Stimulated activated CD8-positive, alpha-beta memory T cell treated with anti-CD3 and anti-CD28 coated beads, Interleukin-12 subunit alpha, Interleukin-12 subunit beta, amount 100 ng/mL, for 1 hour (primary cell): ENCODE results near the gene MAP1B.

Experiments
- DNase-seq: peaks from one replicate; pipeline ENCODE4 v3.0.0-alpha.2; 2020; ENCODE audit warnings: low read depth

The MAP1B gene

DNA sequence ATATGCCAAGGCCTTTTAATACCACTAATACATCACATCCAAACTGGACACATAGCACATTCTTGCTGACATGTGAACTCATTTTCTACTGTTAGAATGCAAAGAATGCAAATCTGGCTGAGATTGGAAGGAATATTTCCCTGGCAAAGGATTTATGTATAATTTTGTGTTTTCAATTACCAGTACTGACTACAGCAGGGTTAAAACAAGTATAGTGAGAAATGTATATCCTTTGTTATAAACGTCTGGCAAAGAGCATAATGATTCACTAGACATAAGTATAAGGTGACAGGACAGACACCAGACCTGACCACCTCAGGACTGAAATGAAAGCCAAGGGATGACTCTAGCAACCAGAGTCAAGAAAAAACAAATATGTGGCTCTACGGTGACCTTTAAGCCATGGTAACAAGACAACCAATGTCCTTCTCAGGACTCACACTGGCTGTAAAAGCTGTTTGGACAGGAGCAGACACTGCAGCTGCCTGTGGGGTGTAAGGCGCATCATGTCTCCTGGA lies 117.7 kb downstream of the MAP1B start:
- DNase-seq: no peak

DNA sequence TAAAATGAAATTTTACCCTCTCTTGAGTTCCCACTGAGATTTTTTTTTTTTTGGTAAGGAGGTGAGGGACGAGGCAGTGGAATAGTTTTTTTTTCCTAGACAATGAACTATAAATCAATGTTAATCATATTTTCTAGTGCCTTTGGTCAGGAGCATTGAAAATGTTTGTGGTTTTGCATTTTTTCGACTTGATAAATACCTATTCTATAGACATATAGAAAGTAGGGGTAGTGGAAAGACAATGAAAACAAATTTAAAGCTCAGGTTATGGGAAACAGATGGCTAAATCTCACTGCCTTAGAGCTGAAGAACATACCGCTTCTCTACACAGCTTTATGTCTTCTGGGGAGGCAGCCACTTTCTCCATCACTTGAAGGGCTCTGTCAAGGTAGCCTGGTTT lies 118.5 kb downstream of the MAP1B start:
- DNase-seq: no peak

DNA sequence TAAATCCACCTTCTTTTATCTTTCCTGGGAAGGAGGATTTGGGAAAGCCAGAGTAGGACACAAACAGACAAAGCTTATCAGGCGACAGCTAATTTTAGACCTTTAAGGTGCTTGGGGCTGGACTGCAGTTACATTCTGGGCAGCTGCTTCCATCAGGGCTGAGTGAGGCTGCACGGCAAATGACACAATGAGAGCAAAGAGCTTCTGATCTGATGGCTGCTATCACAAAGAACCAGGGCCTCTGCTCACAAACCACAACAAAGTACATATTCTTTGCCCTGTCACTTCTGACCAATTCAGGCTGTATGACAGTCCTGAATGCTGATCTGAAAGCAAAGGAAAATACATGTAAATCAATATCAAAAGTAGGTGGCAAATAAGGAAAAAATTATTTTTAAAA lies 119.7 kb downstream of the MAP1B start:
- DNase-seq: no peak

DNA sequence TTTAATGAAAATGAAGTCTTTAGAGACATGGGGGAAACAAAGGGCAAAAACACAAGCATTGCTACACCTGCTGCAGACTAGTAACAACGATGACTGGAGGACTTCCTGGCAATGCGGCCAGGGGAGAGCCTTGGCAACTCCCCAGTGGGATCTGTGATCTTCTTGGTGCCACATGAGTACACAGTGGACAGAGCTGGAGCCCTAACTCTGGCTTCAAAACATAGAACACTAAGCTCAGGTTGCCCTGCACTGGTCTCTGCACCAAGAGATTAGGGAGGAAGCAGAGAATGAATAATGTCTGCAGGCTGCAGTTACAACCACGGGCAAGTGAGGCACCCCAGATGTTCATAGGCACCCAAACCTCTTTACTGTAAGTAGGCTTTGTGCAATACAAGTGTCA lies 121.7 kb downstream of the MAP1B start:
- no peak for DNase-seq

DNA sequence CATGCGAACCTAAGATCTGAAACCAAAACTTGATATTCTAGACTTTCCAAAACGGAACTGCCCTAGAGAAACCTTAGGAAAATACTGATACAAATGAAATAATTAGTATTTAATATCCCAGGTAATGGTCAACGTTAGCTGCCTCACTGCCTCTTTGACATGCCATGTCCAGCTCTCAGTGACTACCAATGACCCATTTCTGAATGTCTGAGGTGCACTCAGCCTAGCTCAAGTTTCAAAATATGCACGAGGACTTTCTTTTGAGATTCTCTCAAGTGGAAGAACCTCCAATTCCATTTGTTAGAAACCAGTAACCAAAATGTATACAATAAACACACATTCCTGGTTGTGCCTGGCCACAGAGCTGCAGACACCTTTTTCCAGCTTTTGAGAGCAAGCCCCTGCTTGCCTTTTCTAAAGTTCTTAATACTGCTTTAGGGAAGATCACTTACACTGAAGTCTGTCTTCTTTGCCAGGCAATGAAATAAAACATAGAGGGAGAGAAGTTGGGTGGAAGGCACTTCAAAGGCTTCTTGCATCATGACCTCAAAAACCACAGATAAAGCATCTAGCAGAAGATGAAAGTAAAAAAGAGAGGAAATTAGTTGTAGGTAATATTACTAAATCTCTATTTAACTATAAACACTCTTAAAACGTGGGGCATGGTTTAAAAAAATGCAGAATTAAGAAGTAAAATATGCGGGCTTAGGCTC lies 124.9 kb downstream of the MAP1B start:
- no peak for DNase-seq

DNA sequence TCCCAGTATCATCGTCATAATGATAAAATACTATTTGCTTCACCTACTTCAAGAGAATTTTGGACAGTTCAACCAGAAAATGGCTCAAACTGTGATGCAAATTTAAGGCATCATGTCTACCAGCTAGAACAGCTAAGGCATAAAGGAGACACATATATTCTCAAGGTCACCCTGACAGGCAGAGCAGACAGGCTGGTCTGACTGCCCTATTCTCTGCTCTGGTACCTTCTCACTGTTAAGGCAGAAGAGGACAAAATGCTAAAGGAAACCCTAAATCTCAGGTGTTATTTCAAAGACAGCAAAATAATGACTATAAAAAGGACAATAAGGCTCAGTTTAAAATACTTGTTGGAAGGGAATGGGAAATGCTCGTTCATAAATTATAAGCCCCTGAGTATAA lies 125.6 kb downstream of the MAP1B start:
- no peak for DNase-seq

DNA sequence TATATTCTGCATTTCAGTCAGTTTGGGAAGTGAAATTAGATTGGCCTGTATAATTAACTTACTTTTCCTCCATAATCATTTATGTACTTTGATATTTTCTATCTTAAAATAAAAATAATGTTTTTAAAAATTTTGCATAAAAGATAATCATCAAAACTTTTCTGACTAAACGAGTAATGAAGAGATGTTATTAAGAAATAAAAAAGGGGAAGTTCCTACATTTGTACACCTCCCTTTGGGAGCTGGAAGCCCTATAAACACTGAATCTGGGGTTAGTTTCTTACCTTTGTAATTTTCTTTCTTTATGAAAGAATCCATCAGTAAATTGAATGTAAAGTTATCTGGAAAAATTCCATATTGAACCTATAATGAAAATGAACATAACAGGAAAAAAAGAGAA lies 126.6 kb downstream of the MAP1B start:
- no peak for DNase-seq

DNA sequence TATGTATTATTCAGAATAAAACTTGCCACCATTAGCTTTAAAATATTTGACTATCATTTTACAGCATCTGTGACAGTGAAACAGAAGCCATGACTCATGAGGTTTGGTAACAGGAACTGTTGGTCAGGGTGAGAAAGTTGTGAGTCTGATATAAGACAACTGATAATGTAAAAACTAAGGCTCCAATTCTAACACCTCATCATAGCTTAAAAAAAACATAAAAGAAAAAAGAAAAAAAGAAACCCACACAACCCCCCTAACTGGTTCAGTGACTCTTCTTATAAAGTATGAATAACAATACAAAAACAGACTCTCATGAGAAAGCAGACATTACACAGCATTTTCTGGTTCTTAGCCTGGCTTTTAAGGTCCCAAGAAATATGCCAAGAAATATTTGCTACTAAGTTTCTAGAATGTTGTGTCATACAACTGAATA lies 127.0 kb downstream of the MAP1B start:
- no peak for DNase-seq

DNA sequence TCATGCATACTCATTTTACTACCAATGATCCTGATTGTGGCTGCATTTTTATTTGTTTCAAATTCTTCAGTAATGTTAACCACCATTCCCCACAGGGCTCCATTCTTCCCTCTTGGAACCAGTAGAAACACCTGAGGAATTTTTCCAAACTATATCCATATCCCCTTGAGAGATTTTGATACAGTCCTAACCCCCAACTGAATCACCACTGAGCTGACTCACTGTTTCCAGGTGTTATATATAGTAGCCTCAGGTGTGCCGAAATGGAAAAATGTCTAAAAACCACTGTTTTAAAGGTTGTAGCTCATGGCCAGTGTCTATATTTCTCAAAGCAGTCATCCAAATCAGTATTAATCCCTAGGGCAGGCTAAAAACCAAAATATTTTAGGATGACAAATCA lies 127.6 kb downstream of the MAP1B start:
- no peak for DNase-seq

DNA sequence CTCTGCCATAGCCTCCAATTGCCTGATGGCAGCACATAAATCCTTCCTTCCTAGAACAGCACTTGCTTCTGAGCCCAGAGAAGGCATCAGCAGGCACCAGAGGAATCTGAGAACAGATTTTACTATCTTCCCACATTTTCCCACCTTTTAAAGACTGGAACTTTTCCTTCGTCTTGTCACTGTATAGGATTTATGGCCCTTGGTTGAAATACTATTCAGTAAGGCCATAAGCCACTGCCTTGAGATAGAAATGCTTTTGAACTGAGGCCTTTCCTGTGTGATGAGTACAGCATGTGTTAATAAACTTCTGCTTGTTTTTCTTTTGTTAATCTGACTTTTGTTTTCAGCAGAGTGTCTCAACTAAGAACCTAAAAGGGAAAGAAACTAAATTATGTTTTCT lies 128.4 kb downstream of the MAP1B start:
- DNase-seq: no peak

DNA sequence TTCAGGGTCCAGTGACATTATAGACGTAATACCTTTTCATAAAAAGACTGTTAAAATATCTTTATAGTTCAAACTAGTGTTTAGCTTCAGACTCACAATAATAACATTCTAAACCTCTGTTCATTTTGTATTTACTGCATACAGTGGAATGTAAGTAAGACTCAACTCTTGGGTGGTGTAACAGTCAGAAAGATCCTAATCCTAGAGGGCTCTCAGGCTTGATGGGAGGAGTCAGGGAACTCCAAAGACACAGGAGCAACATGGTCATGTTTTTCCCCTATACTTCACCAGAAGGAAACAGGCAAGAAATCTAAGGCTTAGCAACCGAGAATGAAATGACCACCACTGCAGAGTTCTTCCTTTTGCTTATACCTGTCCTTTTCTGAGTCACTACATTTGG lies 130.1 kb downstream of the MAP1B start:
- DNase-seq: no peak

DNA sequence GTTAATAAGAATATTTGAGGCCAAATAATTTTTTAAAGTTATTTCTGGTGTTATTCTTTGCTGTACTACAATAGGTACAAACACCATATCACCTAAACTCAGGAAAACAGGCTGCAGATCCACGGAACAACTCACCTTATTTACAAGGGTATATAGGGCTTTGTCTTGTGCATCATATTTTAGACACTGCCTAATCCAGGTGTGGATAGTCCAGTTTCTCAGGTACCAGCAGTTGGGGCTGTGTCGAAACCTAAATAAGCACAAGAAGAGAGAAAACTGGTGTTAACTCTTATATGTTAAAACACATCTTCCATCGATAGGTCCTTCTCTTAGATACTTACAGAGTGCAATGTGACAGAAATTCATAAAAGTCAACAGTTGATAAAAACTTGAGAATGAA lies 130.6 kb downstream of the MAP1B start:
- DNase-seq: no peak

DNA sequence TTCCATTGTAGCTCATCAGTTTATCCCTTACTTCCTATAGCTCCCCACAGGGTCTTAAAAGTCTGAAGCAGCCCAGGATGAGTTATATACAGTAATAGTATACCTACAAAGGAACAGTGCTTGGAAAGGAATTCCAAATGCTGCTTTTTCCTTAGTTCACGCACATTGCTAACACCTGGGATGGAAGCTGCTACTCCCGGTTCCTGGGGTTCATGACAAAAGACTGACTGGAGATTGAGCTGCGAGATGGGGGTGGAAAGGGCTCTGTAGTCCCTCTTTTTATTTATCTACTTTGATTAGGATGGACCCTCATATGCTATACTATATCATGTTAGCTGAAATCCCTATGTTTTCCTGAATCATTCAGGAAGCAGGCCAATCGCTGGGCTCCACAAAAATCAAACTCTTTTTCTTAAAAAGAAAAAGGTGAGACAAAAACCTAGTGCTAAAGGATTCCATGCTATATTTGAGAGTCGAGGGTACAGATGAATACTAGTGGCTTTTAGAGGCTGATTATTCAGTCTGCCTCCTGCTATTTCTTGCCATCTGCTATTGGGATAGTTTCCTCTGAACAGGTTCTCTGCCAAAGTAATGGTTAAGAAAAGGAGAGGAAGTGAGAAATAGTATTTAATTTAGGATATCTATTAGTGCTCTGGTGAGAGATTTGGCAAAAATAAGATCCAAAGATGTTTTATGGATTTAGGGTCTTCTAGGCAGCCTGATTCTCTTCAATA lies 131.6 kb downstream of the MAP1B start:
- DNase-seq: no peak

DNA sequence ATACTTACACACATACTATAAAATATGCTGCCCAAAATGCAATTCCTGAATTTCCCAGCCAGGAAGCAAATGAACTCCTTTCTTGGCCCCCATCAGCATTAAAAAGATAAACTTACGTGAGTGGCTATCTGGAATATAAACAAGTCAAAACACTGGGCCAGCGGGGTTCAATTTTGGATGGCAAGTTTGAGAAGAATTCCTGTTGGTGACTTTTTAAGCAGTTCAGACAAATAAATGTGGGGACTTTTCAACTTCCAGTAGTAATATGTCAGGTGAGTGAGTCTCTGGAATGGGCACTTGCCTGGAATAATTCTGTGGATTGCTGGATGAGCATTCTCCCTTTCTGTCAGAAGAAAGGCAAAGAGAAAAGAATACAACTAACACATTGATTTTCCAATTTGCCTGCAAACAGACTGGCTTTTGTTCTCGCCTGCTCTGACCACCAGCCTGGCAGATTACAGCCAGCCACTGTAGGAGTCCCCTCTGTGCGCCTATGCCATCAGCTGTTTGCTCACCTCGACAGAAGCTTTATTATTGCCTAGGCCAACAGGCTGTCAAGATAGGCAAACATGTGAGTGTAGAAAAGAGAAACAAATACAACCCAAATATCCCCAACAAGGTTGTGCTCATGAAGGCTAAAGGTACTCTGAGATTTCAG lies 134.2 kb downstream of the MAP1B start:
- no peak for DNase-seq

DNA sequence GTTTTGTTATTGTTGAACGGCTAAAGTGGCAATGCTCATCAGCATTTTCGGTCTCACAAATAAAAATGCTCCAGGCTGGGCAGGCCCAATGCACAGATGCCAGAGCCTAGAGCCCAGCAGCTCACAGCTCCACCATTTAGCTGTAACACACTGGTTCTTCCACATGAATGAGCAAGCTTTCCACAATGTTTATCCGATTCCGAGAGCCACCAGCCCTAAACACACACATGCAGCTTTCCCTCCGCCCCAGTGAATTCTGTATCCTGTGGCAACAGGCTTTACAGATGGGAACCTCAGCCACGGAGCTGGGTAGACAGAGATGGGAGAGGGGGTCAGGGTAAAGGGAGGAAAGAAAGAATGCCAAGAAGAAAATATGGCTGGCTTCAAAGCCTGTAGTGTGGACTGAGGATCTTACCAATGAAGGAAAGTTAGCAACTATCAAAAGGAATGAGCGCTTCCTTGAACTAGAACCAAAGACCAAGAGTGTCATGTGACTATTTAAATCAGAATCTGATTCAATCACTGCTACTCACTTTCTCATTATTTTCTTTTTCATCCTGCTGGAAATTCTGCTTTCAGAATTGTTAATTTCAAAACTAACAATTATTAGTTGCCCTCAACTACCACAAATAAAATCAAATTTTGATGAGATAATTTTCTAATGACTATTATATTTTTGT lies 135.7 kb downstream of the MAP1B start:
- no peak for DNase-seq

DNA sequence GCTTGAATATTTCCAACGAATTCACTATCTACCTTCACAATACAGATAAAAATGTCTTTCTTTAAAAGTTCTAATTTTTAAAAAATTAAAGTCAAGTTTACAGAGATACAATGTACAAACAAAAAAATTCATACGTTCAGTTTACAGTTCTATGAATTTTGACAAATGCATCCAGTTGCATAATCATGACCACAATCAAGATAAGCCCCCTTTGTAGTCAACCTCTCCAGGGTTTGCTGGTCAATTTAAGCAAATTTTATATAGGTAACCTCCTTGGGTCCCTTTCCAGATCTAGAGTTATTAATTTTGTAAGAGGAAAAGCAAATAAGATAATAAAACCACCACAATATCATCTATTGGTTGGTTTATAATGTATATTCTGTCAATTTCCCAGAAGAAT lies 136.4 kb downstream of the MAP1B start:
- no peak for DNase-seq

DNA sequence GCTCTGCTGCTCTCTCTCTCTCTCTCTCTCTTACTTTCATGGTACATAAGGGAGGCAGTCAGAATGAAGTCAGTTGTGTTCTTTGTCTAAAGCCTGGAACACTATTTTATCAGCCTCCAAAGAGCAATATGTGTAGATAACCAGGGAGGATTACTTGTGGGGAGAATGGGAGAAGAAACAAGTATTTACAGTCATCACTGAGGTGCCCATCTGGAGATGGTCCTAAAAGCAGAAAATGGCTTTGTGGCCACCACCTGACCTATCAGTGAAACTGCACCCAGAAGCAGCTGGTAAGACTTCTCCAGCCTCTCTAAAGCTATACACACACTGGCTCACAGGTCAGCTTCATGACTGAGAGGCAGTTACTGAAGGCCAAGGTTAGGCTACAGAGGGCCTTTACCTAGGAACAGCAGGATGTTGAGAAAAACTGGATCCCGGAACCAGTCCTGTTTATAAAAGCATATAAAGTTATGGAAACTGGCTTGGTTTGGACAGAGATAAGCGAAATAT lies 137.6 kb downstream of the MAP1B start:
- DNase-seq: no peak

DNA sequence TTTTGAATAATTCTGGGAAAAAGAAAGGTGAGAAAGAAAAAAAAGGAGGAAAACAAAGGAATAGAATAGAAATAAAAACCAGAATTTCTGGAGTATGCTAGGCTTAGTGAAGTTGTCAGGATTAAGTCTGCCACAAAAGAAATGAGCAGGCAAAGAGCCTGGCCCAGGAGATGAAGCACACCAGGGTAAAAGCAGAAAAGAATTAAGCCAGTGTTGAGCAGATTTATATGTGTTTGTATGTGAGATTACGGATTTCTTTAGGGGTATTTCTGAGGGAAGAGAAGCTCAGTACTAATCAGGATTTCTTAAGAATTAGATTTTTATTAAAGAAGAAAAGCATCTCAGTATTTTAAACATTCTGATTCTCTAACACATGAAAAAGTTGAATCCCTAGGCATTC lies 138.3 kb downstream of the MAP1B start:
- DNase-seq: no peak

DNA sequence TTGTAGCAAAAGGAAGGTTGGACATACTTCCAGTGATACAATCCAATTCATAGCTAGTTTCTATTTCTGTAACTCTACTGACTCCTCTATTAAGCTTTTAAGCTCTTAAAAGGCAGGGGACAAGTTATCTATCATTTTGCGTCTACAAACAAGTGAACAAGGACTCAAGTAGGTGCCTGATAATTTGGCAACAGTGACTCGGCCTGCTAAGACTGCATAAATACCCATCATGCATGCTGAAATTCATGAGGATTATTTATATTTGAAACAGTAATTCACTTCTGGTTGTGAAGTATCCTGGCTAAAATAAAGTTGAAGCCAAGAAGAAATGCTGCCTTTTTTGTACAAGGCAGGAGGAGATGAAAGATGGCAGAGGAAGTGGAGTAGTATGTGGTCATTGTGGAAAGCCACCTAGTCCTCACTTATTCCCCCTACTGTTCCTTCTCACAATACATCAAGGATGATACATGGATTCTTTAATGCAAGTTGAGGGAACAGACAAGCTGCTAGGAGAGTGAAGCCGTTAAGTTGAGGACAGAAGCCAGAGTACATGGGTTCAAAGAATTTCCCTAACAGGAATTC lies 138.8 kb downstream of the MAP1B start:
- DNase-seq: no peak

DNA sequence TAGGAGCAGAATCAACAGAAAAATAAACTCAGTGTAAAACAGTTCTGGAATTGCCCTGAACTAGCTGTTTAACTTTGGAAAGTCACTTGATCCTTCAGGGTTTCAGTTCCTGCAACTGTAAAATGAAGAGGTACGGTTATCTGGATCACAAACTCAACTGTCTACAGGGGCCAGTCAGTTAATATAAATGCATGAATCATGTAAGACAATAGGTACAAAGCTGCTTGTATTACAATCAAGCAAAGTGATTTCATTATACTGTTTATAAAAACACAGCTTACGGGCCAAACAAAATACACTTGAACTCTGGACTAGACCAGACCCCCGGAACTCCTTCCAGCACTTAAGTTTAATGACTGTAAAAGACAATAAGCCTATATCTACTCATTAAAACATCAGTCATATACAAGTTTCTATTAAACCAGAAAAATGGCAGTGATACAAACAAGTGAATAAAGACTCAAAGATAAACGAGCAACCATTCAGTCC lies 139.7 kb downstream of the MAP1B start:
- no peak for DNase-seq

DNA sequence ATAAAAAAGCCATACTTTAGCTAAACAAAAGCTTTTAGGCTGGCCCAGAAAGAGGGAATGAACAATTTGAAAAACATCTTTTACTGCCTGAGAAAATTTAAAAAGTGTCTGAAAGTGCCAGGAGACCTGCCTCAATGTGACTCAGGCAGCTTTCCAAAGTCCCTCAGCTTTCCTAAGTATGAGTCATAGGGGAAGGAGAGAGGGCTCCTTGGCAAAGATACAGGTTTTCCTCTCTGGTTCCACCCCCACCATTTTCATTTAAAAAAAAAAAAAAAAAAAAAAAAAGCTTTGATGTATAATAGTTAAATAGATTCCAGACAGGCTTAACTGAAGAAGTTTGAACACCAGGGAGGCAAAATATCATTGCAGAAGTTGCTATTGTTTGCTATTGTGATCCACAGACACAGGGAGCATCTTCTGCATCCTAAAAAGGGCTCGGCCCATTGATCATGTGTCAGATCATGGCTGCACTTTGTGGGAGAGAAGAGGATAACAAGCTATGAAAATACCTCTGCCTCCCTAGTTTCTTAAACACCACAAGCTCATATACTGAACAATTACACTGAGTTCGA lies 141.2 kb downstream of the MAP1B start:
- no peak for DNase-seq
